ENCODE measurements around the gene TRUB1.

The TRUB1 gene

DNA sequence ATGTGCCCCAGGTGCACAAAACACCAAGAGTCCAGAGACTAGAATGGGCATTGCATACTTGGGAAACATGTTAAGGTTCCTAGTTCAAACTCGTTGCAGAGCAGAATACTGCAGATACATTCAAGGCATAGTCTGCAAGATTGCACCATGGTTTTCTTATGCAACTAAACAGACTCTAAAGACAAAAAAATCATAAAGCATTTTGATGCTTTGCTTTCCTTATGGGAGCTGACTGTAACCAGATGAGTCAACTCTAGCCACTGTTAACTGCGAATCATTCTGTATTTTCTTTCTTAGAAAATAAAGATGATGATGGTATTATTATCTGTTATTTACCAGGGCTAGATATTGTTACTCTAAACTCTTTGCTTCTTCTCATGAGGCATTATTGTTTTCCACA lies 19.7 kb downstream of the TRUB1 start:
- Histone ChIP-seq H2AFZ (ENCODE audit: low read depth, low read length) (no peak overlapping the region), H3K27me3 (ENCODE audit: insufficient read depth, low read length, poor library complexity) (no peaks in the 10 kb centered on the region), H3K27ac (ENCODE audit: low read length) (no peak overlapping the region), H3K36me3 (ENCODE audit: insufficient read depth, low read length) (peaks cover 46% of the 10 kb centered on the region), H4K20me1 (ENCODE audit: insufficient read depth, low read length) (peaks cover 8% of the 10 kb centered on the region; the same call in 1 of the 2 replicates), H3K9ac (ENCODE audit: low read depth, low read length) (no peak overlapping the region), H3K9me3 (ENCODE audit: insufficient read depth, low read length, severe bottlenecking) (no peaks in the 10 kb centered on the region), H3K4me1 (ENCODE audit: insufficient read depth, low read length) (no peaks in the 10 kb centered on the region), H3K4me2 (ENCODE audit: insufficient read depth, low read length) (no peak overlapping the region), H3K4me3 (ENCODE audit: low read depth in 1 of 2, low read length in 2 of 2) (no peak overlapping the region), H3K79me2 (ENCODE audit: insufficient read depth, low read length) (peaks cover 11% of the 10 kb centered on the region; the same call in 1 of the 2 replicates)
- TF ChIP-seq, protein P1, sequence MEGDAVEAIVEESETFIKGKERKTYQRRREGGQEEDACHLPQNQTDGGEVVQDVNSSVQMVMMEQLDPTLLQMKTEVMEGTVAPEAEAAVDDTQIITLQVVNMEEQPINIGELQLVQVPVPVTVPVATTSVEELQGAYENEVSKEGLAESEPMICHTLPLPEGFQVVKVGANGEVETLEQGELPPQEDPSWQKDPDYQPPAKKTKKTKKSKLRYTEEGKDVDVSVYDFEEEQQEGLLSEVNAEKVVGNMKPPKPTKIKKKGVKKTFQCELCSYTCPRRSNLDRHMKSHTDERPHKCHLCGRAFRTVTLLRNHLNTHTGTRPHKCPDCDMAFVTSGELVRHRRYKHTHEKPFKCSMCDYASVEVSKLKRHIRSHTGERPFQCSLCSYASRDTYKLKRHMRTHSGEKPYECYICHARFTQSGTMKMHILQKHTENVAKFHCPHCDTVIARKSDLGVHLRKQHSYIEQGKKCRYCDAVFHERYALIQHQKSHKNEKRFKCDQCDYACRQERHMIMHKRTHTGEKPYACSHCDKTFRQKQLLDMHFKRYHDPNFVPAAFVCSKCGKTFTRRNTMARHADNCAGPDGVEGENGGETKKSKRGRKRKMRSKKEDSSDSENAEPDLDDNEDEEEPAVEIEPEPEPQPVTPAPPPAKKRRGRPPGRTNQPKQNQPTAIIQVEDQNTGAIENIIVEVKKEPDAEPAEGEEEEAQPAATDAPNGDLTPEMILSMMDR (IDR thresholded peaks at IDR 0.05; ENCODE audit: borderline replicate concordance, extremely low read depth, low read length, poor library complexity, severe bottlenecking): no peak
- TF ChIP-seq EZH2 (IDR thresholded peaks at IDR 0.05; ENCODE audit: borderline replicate concordance, low read depth, low read length, severe bottlenecking): no peak
- ATAC-seq (ENCODE audit: insufficient read depth, low read depth): no peak
- no peak for DNase-seq

GRCh38 chr10:114962441-114962840 lies 24.4 kb downstream of the TRUB1 start:
- Histone ChIP-seq H3K4me3 (ENCODE audit: low read depth in 1 of 2, low read length in 2 of 2) (no peak overlapping the region), H3K27me3 (ENCODE audit: insufficient read depth, low read length, poor library complexity) (no peaks in the 10 kb centered on the region), H2AFZ (ENCODE audit: low read depth, low read length) (no peak overlapping the region), H3K79me2 (ENCODE audit: insufficient read depth, low read length) (peaks cover 16% of the 10 kb centered on the region; the same call in 1 of the 2 replicates), H3K9me3 (ENCODE audit: insufficient read depth, low read length, severe bottlenecking) (no peaks in the 10 kb centered on the region), H3K9ac (ENCODE audit: low read depth, low read length) (no peak overlapping the region), H4K20me1 (ENCODE audit: insufficient read depth, low read length) (peaks cover 1% of the 10 kb centered on the region; the same call in 1 of the 2 replicates), H3K4me1 (ENCODE audit: insufficient read depth, low read length) (no peaks in the 10 kb centered on the region), H3K4me2 (ENCODE audit: insufficient read depth, low read length) (no peak overlapping the region), H3K27ac (ENCODE audit: low read length) (no peak overlapping the region), H3K36me3 (ENCODE audit: insufficient read depth, low read length) (peaks cover 43% of the 10 kb centered on the region)
- ATAC-seq (ENCODE audit: insufficient read depth, low read depth) (no peak), DNase-seq (no peak)
- TF ChIP-seq, protein P1 (IDR thresholded peaks at IDR 0.05; ENCODE audit: borderline replicate concordance, extremely low read depth, low read length, poor library complexity, severe bottlenecking): no peak
- TF ChIP-seq EZH2 (IDR thresholded peaks at IDR 0.05; ENCODE audit: borderline replicate concordance, low read depth, low read length, severe bottlenecking): no peak

GRCh38 chr10:114963908-114964307 lies 25.9 kb downstream of the TRUB1 start:
- DNase-seq: no peak

More at GRCh38 chr10:114963908-114964307, 25.9 kb downstream of the TRUB1 start:
- Histone ChIP-seq H3K27me3 (ENCODE audit: insufficient read depth, low read length, poor library complexity) (no peaks in the 10 kb centered on the region), H3K9ac (ENCODE audit: low read depth, low read length) (no peak overlapping the region), H3K27ac (ENCODE audit: low read length) (no peak overlapping the region), H3K79me2 (ENCODE audit: insufficient read depth, low read length) (peaks cover 19% of the 10 kb centered on the region; the same call in 1 of the 2 replicates), H3K4me1 (ENCODE audit: insufficient read depth, low read length) (no peaks in the 10 kb centered on the region), H3K9me3 (ENCODE audit: insufficient read depth, low read length, severe bottlenecking) (no peaks in the 10 kb centered on the region), H3K4me3 (ENCODE audit: low read depth in 1 of 2, low read length in 2 of 2) (no peak overlapping the region), H4K20me1 (ENCODE audit: insufficient read depth, low read length) (no peaks in the 10 kb centered on the region), H3K36me3 (ENCODE audit: insufficient read depth, low read length) (peaks cover 43% of the 10 kb centered on the region), H3K4me2 (ENCODE audit: insufficient read depth, low read length) (no peak overlapping the region), H2AFZ (ENCODE audit: low read depth, low read length) (no peak overlapping the region)
- ATAC-seq (ENCODE audit: insufficient read depth, low read depth): no peak
- TF ChIP-seq, protein P1 (IDR thresholded peaks at IDR 0.05; ENCODE audit: borderline replicate concordance, extremely low read depth, low read length, poor library complexity, severe bottlenecking): no peak
- no peak for TF ChIP-seq EZH2 (IDR thresholded peaks at IDR 0.05; ENCODE audit: borderline replicate concordance, low read depth, low read length, severe bottlenecking)

Data from DND-41 (cell line).